Measurements from ENCODE around the gene SFXN5. TPM values are rescaled to one million over a fixed set of nuclear protein-coding genes. Genes with fewer than 3 reads are reported as not detected.
"Not testable (repeated sequence)": the region's sequence is repeated elsewhere in the genome, so short reads cannot be mapped to it uniquely, and the experiment has no call there.

SFXN5 gene, protein sequence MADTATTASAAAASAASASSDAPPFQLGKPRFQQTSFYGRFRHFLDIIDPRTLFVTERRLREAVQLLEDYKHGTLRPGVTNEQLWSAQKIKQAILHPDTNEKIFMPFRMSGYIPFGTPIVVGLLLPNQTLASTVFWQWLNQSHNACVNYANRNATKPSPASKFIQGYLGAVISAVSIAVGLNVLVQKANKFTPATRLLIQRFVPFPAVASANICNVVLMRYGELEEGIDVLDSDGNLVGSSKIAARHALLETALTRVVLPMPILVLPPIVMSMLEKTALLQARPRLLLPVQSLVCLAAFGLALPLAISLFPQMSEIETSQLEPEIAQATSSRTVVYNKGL
- 5.8 and 6.7 TPM in 2 replicates for polyA plus RNA-seq
- 6.8 and 10.7 TPM in 2 replicates for polyA minus RNA-seq

DNA sequence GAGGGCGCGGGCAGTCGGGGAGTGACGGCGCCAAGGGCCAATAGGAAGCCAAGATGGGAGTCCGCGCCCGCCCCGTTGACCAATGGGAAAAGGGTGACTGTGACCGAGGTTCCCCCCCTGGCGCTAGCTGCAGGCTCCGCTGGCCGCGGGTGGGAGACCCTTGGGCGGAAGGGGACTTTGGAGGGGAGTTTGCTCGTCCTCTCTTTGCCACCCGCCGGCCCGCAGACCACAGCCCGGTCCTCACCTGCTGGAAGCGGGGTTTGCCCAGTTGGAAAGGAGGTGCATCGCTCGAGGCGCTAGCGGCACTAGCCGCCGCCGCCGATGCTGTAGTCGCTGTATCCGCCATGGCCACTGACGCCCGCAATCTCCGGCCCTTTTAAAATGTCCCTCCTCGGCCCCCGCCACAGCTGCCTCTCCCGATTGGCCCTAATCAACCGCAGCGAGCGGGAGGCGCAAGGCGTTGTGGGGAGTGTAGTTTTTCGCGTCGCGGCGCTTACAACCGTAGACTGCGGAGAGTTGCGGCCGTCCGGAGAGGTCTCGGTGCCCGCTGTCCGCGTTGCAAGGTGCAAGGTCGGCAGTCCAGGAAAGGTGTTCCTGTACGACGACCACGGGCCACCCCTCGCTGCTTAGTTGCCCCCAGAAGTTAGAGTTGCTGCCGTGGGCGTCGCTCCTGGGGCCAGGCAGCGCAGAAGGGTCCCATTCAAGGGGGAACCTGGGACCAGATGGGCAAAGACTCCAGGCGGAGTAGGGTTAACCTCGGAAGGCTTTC is at the start of gene SFXN5:
TSS of gene SFXN5 (minus strand) at position 353 of the 769 bp plus-strand sequence. CDS start at position 346, 7 bp downstream.
- H3K4me2 ChIP-seq (ENCODE audit: low read length): peak within 1 kb of the TSS; percentile 14
- H3K36me3 ChIP-seq (ENCODE audit: insufficient read depth, low read length): no peaks in the 10 kb centered on the region
- TF ChIP-seq POLR2AphosphoS5 (IDR thresholded peaks at IDR 0.05) (peak; percentile 40), SMC3 (conservative IDR thresholded peaks at IDR 0.05; ENCODE audit: poor library complexity) (peak; percentile 4), EZH2 (IDR thresholded peaks at IDR 0.05; ENCODE audit: borderline replicate concordance, insufficient read depth, low read length, poor library complexity, severe bottlenecking) (no peak), RAD21 (conservative IDR thresholded peaks at IDR 0.05) (no peak), TAF1 (IDR thresholded peaks at IDR 0.05; ENCODE audit: low read depth) (peak; percentile 22), EP300 (conservative IDR thresholded peaks at IDR 0.05; ENCODE audit: poor library complexity, severe bottlenecking) (peak; percentile 31), REST (IDR thresholded peaks at IDR 0.05; ENCODE audit: borderline replicate concordance) (peak; percentile 58), MXI1 (conservative IDR thresholded peaks at IDR 0.05; ENCODE audit: poor library complexity, severe bottlenecking) (peak; percentile 63)
- TF ChIP-seq, protein P1, sequence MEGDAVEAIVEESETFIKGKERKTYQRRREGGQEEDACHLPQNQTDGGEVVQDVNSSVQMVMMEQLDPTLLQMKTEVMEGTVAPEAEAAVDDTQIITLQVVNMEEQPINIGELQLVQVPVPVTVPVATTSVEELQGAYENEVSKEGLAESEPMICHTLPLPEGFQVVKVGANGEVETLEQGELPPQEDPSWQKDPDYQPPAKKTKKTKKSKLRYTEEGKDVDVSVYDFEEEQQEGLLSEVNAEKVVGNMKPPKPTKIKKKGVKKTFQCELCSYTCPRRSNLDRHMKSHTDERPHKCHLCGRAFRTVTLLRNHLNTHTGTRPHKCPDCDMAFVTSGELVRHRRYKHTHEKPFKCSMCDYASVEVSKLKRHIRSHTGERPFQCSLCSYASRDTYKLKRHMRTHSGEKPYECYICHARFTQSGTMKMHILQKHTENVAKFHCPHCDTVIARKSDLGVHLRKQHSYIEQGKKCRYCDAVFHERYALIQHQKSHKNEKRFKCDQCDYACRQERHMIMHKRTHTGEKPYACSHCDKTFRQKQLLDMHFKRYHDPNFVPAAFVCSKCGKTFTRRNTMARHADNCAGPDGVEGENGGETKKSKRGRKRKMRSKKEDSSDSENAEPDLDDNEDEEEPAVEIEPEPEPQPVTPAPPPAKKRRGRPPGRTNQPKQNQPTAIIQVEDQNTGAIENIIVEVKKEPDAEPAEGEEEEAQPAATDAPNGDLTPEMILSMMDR (IDR thresholded peaks at IDR 0.05; ENCODE audit: poor library complexity, severe bottlenecking): peak; percentile 60
- no peaks in the 10 kb centered on the region for H3K9me3 ChIP-seq (ENCODE audit: low read length)
- H3F3A ChIP-seq (ENCODE audit: insufficient read depth, low read length, poor library complexity, severe bottlenecking): no peaks in the 10 kb centered on the region
- H3K27me3 ChIP-seq (ENCODE audit: insufficient read depth, low read depth, low read length): no peaks in the 10 kb centered on the region
- H2AFZ ChIP-seq (ENCODE audit: low read depth, low read length): peak within 1 kb of the TSS; percentile 97
- H3K9ac ChIP-seq (ENCODE audit: low read length): peak within 1 kb of the TSS; percentile 87
- peaks cover 6% of the 10 kb centered on the region for H3K79me2 ChIP-seq (replicated peaks; ENCODE audit: insufficient read depth, low read length)
- H4K20me1 ChIP-seq (ENCODE audit: insufficient read depth): no peaks in the 10 kb centered on the region
- peak within 1 kb of the TSS; percentile 77 for H3K27ac ChIP-seq (ENCODE audit: low read length)
- no peaks in the 10 kb centered on the region for H3K9me2 ChIP-seq (ENCODE audit: insufficient read depth, low read length)
- H3K4me3 ChIP-seq (ENCODE audit: low read length): peak within 1 kb of the TSS; percentile 99

- not testable (repeated sequence) for H3F3A ChIP-seq (ENCODE audit: insufficient read depth, low read length, poor library complexity, severe bottlenecking); H3K79me2 ChIP-seq (replicated peaks; ENCODE audit: insufficient read depth, low read length); H3K36me3 ChIP-seq (ENCODE audit: insufficient read depth, low read length); H3K9me2 ChIP-seq (ENCODE audit: insufficient read depth, low read length); H3K27me3 ChIP-seq (ENCODE audit: insufficient read depth, low read depth, low read length); H3K9me3 ChIP-seq (ENCODE audit: low read length); H3K27ac ChIP-seq (ENCODE audit: low read length); H2AFZ ChIP-seq (ENCODE audit: low read depth, low read length); H3K4me3 ChIP-seq (ENCODE audit: low read length); H3K4me2 ChIP-seq (ENCODE audit: low read length); H4K20me1 ChIP-seq (ENCODE audit: insufficient read depth); H3K9ac ChIP-seq (ENCODE audit: low read length)
Measured at GRCh38 chr2:73119611-73120239, 48.2 kb upstream of the SFXN5 start.

All from neural cell (in vitro differentiated cells).